HUES6 (cell line): Measurements from ENCODE around the gene GFER.

ENCODE experiments used
- H3K27ac ChIP-seq: 2 replicates; pipeline ENCODE4 v1.7.0; 2013; ENCODE audit warnings: low read depth, mild to moderate bottlenecking, low read length, inconsistent platforms
- H3K27me3 ChIP-seq: 2 replicates; pipeline ENCODE4 v1.6.1; 2013; ENCODE audit warnings: low read length; ENCODE audit not compliant: control insufficient read depth, insufficient read depth
- H3K36me3 ChIP-seq: 2 replicates; pipeline ENCODE4 v1.6.1; 2013; ENCODE audit warnings: low read length; ENCODE audit not compliant: control insufficient read depth, insufficient read depth
- H3K4me1 ChIP-seq: 2 replicates; pipeline ENCODE4 v1.6.1; 2013; ENCODE audit warnings: low read length; ENCODE audit not compliant: control insufficient read depth, insufficient read depth
- H3K4me3 ChIP-seq: 2 replicates; pipeline ENCODE4 v1.5.1; 2013; ENCODE audit warnings: low read depth, low read length
- H3K9ac ChIP-seq: one replicate; pipeline ENCODE4 v1.6.1; 2013; ENCODE audit warnings: mild to moderate bottlenecking, low read length
- H3K9me3 ChIP-seq: 2 replicates; pipeline ENCODE4 v1.6.1; 2013; ENCODE audit warnings: low read depth, low read length; ENCODE audit not compliant: control insufficient read depth, insufficient read depth

Gene GFER

DNA sequence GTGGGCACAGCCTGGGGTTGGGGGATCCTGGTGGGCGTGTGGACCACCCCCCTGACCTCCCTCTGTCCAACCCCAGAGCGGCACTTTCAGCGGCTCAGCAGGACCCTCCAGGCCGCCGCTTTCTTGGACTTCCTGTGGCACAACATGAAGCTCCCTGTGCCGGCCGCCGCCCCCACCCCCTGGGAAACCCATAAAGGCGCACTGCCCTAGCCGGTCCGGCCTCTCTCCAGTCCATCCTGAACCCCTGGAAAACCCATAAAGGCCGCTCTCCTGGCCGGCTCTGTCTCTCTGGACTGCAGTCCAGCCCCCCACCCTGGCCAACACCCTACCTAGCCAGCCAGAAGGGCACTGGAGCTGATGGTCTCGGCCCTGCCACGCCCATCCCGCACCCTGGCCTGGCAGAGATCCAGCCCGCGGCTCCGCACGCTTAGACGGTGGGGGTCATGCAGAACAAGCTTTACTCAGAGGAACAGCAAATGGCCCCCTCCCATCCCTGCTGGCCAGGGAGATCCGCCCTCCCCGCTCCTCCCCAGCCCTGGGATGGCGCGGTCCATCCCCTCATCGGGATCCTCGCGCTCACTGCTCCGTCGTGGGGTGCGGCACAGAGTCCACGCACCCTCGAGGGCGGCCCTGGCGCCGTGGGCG, 5.4 kb upstream of the GFER start:
- peaks cover 28% of the 10 kb centered on the region for H3K4me1 ChIP-seq
- peaks cover 43% of the 10 kb centered on the region for H3K36me3 ChIP-seq
- no peak overlapping the region for H3K27ac ChIP-seq

DNA sequence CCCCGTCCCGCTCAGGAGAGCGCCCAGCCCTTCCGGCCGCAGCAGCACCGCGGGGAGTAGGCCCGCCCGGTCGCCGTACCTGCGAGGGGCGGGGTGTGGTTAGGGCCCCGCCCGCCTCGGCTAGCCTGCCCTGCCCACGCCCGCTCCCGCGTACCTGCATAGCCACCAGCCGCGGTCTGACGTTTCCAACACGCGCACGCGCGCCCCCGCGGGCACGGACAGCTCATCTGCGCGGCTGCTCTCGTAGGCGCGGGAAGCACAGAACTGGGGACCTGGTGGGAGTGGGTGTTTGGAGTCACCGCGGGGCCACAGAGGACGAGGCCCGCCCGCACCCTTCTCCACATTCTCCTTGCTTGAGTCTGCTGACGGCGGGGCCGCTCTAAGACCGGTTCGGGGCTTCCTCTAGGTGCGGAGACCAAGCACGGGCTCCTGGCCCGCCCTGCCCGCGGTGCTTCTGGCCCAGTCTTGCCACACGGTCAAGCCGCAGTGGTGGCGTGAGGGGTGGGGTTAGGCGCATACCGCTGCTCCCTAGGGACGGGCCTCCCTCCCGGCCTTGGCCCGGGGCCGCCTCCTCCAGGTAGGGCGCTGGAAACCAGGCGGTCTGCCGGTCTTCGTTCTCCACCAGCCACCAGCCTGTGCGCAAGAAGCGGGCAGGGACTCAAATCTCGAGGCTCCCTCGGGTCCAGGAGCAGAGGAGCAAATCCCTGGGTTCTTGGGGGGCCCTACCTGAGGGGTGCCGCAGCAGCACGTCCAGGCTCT, 4.5 kb upstream of the GFER start:
- H3K27me3 ChIP-seq, result peaks cover 43% of the 10 kb centered on the region
- peak overlapping the region; percentile 56 for H3K9ac ChIP-seq
- no peaks in the 10 kb centered on the region for H3K9me3 ChIP-seq
- H3K36me3 ChIP-seq, result peaks cover 38% of the 10 kb centered on the region
- no peak overlapping the region for H3K27ac ChIP-seq
- peak overlapping the region; percentile 69 for H3K4me3 ChIP-seq
- peaks cover 28% of the 10 kb centered on the region for H3K4me1 ChIP-seq

More for the DNA sequence above, 5.4 kb upstream of the GFER start:
- Histone ChIP-seq H3K9ac (no peak overlapping the region), H3K4me3 (peak overlapping the region; percentile 69), H3K27me3 (peaks cover 43% of the 10 kb centered on the region), H3K9me3 (no peaks in the 10 kb centered on the region)

DNA sequence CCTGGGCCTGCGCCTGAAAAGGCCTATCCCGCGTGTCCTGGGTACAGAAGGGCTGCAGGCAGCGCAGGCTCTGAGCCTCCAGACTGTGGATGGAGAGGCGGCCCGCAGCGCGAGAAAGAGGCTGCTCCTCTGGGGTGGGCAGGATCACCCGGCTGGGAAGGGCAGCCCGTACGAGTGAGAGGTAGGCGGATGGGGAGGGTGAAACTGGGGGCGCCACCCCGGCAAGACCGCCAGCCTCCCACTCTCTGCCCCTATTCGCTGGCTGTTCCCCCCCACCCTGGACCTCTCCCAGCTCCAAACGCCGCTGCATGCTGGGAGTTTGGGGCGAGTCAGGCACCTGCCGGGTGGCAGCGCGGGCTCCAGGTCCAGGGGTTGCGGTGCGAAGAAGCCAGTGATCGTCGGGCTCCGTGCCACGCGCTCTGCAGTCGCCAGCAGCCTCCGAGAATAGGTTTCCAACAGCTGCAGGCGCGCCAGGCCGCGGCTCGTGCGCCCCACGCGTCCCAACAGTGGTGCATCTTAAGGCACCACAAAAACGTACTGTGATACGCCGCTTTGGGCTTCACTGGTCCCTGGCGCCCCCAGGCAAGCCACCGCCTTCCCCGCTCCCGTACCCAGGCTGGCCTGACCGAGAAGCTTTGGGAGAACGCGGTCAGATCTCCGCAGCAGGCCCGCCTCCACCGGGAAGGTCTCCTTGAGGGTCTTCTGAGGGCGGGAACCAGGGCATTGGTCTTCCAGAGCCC, 3.8 kb upstream of the GFER start:
- no peak overlapping the region for H3K27ac ChIP-seq
- H3K4me1 ChIP-seq, result peaks cover 33% of the 10 kb centered on the region
- H3K36me3 ChIP-seq, result peaks cover 30% of the 10 kb centered on the region
- no peaks in the 10 kb centered on the region for H3K9me3 ChIP-seq
- H3K9ac ChIP-seq, result peak overlapping the region; percentile 56
- H3K27me3 ChIP-seq, result peaks cover 43% of the 10 kb centered on the region
- H3K4me3 ChIP-seq, result peak overlapping the region; percentile 69

DNA sequence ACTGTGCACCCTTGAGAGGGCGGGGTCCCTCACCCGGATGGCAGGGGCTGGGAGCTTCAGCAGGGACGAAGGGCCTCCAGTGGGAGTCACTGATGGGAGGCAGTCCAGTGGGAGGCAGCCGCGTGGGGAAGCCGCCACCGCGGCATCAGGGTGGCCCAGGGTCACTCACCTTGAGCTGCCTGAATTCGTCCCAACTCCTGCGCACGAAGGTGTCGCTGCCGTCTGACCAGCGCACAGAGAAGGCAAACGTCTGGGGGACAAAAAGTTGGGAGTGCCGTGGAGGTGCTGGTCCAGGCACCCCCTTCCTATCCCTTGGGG, 3.3 kb upstream of the GFER start:
- Histone ChIP-seq H3K9ac (no peak overlapping the region), H3K9me3 (no peaks in the 10 kb centered on the region), H3K27ac (no peak overlapping the region), H3K4me1 (peaks cover 34% of the 10 kb centered on the region), H3K36me3 (peaks cover 28% of the 10 kb centered on the region), H3K4me3 (peak overlapping the region; percentile 69), H3K27me3 (peaks cover 43% of the 10 kb centered on the region)

DNA sequence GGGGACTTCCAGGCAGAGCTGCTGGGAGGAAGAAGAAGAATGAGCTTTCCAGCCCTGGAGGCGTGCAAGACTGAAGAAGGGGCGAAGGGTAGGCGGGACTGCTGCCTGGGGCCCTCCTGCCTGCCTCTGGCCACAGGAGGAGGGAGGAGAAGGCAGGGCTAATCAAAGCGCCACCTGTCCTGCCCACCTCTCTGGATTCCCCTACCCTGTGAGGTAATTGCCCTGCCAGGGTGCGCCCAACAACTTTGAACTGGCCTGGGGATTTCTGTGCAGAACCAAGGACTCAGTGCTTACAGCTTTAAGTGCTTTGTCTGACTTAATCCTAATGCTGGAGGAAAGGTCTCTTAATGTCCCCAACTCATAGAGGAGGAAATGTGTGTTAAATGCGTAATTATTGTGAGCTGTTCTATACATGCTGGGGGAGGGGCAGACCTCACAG, 2.6 kb upstream of the GFER start, which contains the start of gene NOXO1:
TSS of gene NOXO1 (minus strand) at position 72 of the 439 bp plus-strand sequence. CDS start 290 bp downstream, outside the sequence.
- Histone ChIP-seq H3K4me3 (peak within 1 kb of the TSS; percentile 69), H3K4me1 (peaks cover 34% of the 10 kb centered on the region), H3K36me3 (peaks cover 28% of the 10 kb centered on the region), H3K27me3 (peaks cover 43% of the 10 kb centered on the region), H3K9me3 (no peaks in the 10 kb centered on the region), H3K9ac (peak within 1 kb of the TSS; percentile 12), H3K27ac (no peak within 1 kb of the TSS)

DNA sequence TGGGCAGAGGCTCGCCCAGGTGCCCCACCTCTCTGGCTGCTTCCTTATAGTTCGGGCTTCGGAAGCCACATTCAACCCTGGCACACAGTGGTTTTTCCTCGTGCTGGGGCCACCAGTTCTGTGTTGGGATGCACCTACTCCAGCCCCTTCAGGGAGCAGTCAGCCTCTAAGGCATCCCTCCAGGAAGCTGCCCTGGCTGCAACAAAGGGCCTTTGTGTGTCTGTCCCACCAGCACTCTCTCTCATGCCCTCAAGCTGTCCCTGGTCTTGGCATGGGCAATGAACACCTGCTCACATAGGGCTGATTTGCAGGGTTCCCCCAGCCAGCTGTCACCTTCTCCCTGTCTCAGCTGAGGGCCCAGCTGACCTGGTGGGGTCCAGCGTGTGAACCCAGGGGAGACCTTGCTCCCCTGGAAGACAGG, 2.0 kb upstream of the GFER start:
- Histone ChIP-seq H3K27me3 (peaks cover 43% of the 10 kb centered on the region), H3K4me3 (no peak overlapping the region), H3K36me3 (peaks cover 26% of the 10 kb centered on the region), H3K9ac (no peak overlapping the region), H3K27ac (no peak overlapping the region), H3K9me3 (no peaks in the 10 kb centered on the region), H3K4me1 (peaks cover 34% of the 10 kb centered on the region)

DNA sequence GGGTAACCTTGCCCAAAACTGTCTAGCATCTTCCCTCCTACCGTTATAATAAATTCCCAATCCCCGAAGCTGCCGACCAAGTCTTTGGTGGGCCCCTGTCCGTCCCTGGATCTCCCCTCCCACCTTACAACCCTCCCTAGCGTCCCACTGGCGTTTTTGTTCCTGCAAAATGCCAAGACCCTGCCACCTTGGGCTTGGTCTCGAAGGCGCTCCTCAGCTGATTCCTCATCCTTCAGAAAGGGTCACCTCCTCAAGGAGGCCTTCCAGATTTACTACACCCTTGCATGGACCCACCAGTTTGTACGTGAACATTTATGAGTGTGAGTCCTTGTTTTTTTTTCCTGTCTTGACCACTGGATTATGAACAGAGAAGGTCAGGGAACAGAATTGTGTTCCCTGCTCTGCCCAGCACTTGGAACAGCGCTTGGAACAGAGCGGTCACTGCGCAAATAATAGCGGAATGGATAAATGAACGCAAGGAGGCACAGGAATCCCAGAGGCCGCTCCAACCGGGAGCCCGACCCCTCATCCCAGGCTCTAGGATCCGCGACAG, 926 bp upstream of the GFER start:
- peaks cover 34% of the 10 kb centered on the region for H3K4me1 ChIP-seq
- H3K9me3 ChIP-seq, result no peaks in the 10 kb centered on the region
- H3K27ac ChIP-seq, result no peak overlapping the region
- peaks cover 45% of the 10 kb centered on the region for H3K27me3 ChIP-seq
- H3K9ac ChIP-seq, result no peak overlapping the region
- peaks cover 17% of the 10 kb centered on the region for H3K36me3 ChIP-seq
- peak overlapping the region; percentile 63 for H3K4me3 ChIP-seq

DNA sequence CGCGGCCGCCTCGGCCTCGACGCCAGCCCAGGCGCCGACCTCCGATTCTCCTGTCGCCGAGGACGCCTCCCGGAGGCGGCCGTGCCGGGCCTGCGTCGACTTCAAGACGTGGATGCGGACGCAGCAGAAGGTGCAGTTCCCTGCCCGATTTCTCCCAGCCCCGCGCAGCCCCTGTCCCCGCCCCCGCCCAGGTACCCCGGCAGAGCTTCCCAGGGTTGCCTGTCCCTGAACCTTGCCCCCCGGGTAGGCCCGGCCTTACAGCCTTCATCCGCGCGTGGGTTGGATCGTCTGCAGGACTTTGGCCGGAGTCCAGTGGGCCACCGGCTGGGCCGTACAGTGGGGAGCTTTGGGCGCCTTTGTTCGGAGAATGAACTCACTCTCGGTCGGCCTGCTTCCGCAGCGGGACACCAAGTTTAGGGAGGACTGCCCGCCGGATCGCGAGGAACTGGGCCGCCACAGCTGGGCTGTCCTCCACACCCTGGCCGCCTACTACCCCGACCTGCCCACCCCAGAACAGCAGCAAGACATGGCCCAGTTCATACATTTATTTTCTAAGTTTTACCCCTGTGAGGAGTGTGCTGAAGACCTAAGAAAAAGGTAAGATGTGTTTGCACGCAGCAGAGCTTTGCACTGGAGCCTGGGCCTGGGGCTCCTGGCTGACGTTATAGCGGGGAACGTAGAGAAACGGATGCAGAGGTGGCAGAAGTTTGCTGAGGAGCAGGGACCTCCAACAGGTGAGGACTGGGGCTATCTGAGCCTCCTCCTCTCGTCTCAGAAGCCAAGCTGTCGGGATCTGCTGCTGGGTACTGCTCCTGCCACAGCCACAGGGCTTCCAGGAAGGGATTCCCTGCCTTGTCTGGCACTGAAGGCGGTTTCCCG, 593 bp downstream of the GFER start:
- H3K4me1 ChIP-seq, result peaks cover 41% of the 10 kb centered on the region
- H3K27ac ChIP-seq, result peak overlapping the region; percentile 88

DNA sequence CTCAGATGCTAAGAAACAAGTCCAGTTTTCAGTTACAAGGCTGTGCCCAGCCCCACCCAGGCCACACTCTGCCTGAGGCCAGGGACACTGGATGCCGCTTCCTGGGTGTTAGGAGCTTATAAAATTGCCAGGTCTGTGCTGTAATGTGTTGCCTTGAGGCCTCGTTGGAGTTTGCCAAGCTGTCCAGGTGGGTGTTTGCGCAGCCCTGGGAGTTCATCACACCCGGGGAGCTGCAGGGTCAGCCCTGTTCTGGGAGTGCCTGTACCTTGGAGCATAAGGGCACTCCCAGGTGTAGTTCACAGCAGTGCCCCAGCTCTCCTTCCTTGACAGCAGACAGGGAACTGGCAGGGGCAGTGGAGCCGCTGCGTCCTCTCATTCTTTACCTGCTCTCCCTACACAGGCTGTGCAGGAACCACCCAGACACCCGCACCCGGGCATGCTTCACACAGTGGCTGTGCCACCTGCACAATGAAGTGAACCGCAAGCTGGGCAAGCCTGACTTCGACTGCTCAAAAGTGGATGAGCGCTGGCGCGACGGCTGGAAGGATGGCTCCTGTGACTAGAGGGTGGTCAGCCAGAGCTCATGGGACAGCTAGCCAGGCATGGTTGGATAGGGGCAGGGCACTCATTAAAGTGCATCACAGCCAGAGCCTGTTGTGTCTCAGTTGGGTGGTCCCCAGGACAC, 1.6 kb downstream of the GFER start:
- H3K9ac ChIP-seq, result no peak overlapping the region
- peaks cover 48% of the 10 kb centered on the region for H3K27me3 ChIP-seq
- H3K4me3 ChIP-seq, result peak overlapping the region; percentile 83
- H3K4me1 ChIP-seq, result peaks cover 36% of the 10 kb centered on the region
- H3K27ac ChIP-seq, result no peak overlapping the region
- H3K36me3 ChIP-seq, result peaks cover 15% of the 10 kb centered on the region
- H3K9me3 ChIP-seq, result no peaks in the 10 kb centered on the region

More for the DNA sequence above, 593 bp downstream of the GFER start:
- H3K9ac ChIP-seq, result peak overlapping the region; percentile 87
- H3K4me3 ChIP-seq, result peak overlapping the region; percentile 83
- peaks cover 15% of the 10 kb centered on the region for H3K36me3 ChIP-seq
- no peaks in the 10 kb centered on the region for H3K9me3 ChIP-seq
- H3K27me3 ChIP-seq, result peaks cover 54% of the 10 kb centered on the region

DNA sequence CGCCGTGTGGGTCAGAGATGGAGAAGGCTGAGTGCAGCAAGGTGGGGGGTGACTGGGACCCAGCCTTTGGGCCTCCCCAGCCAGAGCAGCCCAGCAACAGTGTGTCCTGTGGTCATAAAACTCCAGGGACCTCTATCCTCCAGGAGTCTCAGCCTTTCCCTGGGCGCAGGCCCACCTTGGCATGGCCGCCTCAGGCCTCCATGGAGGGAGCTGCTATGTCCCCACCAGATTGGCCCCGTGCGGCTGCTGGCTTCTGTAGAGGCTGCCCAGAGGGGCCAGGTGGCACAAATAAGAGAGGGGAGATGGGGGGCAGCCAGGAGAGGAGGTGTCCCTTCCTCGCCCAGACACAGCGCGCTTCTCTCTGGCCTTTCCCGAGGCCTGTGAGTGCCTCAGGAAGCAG, 3.2 kb downstream of the GFER start:
- Histone ChIP-seq H3K4me3 (no peak overlapping the region), H3K36me3 (peaks cover 15% of the 10 kb centered on the region), H3K27ac (no peak overlapping the region), H3K9ac (no peak overlapping the region), H3K9me3 (no peaks in the 10 kb centered on the region), H3K4me1 (peaks cover 32% of the 10 kb centered on the region), H3K27me3 (peaks cover 45% of the 10 kb centered on the region)
